ENCODE measurements around the gene ZNF280D. TPM values are rescaled to one million over a fixed set of nuclear protein-coding genes. Genes with fewer than 3 reads are reported as not detected.
A peak's percentile ranks its signal among the peaks of the same experiment; 100 is the strongest.

The ZNF280D gene
- total and polyA plus RNA-seq, 2 of the 13 experiments (the other 11 are each of a cell fraction or from before 2014, with no cell fraction given) = 7.1 to 11.9 TPM

- TF ChIP-seq TFDP2 (CRISPR knock-in tag; IDR thresholded peaks at IDR 0.05) = no peak
- TF ChIP-seq RNF219 (CRISPR knock-in tag; IDR thresholded peaks at IDR 0.05) = no peak
- no peak for TF ChIP-seq ATAD3A (CRISPR knock-in tag; IDR thresholded peaks at IDR 0.05)
- TF ChIP-seq ZNF550 (CRISPR knock-in tag; IDR thresholded peaks at IDR 0.05; ENCODE audit: borderline replicate concordance) = no peak
- TF ChIP-seq HNF4A (CRISPR knock-in tag; IDR thresholded peaks at IDR 0.05) = 0 out of 2 replicates have a peak, but pooled peaks have one; percentile 3
- no peak for TF ChIP-seq TRIM24 (CRISPR knock-in tag; IDR thresholded peaks at IDR 0.05)
- TF ChIP-seq KDM6A (CRISPR knock-in tag; IDR thresholded peaks at IDR 0.05; ENCODE audit: low read depth) = no peak
- peak; percentile 51 for TF ChIP-seq ASH2L (IDR thresholded peaks at IDR 0.05; ENCODE audit: insufficient read length, low read depth, low read length)
- TF ChIP-seq ARNTL (CRISPR knock-in tag; IDR thresholded peaks at IDR 0.05) = no peak
- no peak for TF ChIP-seq YY1 (IDR thresholded peaks at IDR 0.05; ENCODE audit: insufficient read depth, insufficient replicate concordance, low read depth, low read length)
- no peak for TF ChIP-seq ZNF350 (CRISPR knock-in tag; IDR thresholded peaks at IDR 0.05; ENCODE audit: borderline replicate concordance, low read depth)
- no peak for TF ChIP-seq ZNF790 (CRISPR knock-in tag; IDR thresholded peaks at IDR 0.05; ENCODE audit: borderline replicate concordance)
- TF ChIP-seq TP53 (CRISPR knock-in tag; conservative IDR thresholded peaks at IDR 0.05) = no peak
- no peak for TF ChIP-seq ZNF567 (CRISPR knock-in tag; IDR thresholded peaks at IDR 0.05; ENCODE audit: borderline replicate concordance)
- TF ChIP-seq AFF4 (CRISPR knock-in tag; IDR thresholded peaks at IDR 0.05) = no peak
Observed at GRCh38 chr15:56732135-56732885, 999 bp downstream of the ZNF280D start (continued).
